NCI-H460 (cell line): ENCODE results near the gene PER1. TPM values are rescaled to one million over a fixed set of nuclear protein-coding genes. Genes with fewer than 3 reads are reported as not detected.
A peak's percentile ranks its signal among the peaks of the same experiment; 100 is the strongest.
"Not testable (repeated sequence)": the region's sequence is repeated elsewhere in the genome, so short reads cannot be mapped to it uniquely, and the experiment has no call there.

ENCODE experiments used
- DNase-seq: peaks from one replicate; pipeline ENCODE4 v3.0.0-alpha.2; 2016; ENCODE audit warnings: low read depth; ENCODE audit errors: extremely low read depth
- total RNA-seq: library from RNA; depleted of rRNA; stranded (reverse); fragments of >200 nt; shearing (Covaris generic); gene quantifications from 2 replicates; pipeline ENCODE4 v1.2.3, GENCODE V29; 2014

Gene PER1
- total RNA-seq, 1 experiment from 2014 or later = 4.6 TPM

DNA sequence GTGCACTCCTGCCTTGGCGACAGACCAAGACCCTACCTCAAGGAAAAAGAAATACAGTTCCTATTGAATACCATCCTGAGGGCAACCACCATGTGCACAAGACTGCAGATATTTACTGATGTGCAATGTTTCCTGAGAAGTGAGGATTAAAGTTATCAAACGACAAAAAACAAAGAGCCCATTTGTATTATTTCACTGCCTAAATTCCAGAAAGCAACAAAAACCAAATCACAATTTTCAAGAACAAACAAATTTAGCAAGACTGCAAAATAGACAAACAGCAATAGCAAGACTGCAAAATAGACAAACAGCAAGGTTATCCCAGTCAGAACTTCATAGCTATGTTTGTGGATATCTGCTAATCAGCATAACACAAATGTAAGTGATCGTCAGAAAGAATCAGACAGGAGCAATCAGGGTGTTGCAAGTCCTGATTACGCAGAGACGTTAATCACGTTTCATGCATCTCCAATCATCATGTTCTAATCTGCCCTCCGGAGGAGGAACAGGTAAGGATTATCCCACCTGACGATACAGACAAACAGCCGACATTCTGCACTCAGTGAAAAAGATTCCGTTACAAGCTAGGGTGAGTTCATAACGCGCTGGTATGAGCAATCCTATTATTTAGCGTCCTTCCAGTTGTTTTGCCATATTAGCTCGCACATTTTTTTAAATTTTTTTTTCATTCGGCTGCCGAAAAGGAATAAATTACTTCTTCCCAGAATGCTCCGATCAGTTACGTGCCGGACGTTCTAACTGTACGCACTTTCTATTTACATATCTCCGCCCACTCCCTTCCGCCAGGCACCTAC lies 21.1 kb upstream of the PER1 start:
- peak; percentile 99 for DNase-seq

- DNase-seq = not testable (repeated sequence)
These were observed 18.0 kb upstream of the PER1 start for GRCh38 chr17:8170186-8170585.

DNA sequence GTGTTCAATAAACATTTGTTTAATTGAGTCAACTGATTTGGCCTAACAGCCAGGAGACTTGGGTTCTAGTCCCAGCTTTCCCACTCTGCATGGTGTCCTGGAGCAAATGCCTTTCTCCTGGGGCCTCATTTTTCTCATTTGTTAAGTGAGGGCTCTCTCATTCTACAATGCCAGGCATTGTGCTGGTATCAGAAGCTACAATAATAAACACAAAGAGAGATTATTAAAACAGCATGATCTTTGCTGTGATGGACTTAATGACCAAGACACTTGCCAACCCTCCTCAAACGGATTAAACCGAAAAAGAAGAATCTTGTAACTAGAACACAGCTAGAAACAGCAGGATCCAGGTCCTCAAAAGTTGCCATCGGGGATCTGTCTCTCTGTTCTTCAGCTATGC lies 15.3 kb upstream of the PER1 start:
- no peak for DNase-seq

- DNase-seq = no peak
These were observed 14.5 kb upstream of the PER1 start for GRCh38 chr17:8166731-8167130.

- no peak for DNase-seq
These were observed 12.6 kb upstream of the PER1 start for GRCh38 chr17:8164815-8165131.

GRCh38 chr17:8163978-8164814 lies 12.0 kb upstream of the PER1 start:
- DNase-seq = no peak

- no peak for DNase-seq
These were observed 11.1 kb upstream of the PER1 start for GRCh38 chr17:8162997-8163977.

- DNase-seq = peak; percentile 63
These were observed 10.2 kb upstream of the PER1 start, which contains the start of gene VAMP2 for GRCh38 chr17:8162233-8162996. VAMP2 (minus strand) TSS chr17:8162948; CDS start chr17:8162879, 69 bp downstream.

DNA sequence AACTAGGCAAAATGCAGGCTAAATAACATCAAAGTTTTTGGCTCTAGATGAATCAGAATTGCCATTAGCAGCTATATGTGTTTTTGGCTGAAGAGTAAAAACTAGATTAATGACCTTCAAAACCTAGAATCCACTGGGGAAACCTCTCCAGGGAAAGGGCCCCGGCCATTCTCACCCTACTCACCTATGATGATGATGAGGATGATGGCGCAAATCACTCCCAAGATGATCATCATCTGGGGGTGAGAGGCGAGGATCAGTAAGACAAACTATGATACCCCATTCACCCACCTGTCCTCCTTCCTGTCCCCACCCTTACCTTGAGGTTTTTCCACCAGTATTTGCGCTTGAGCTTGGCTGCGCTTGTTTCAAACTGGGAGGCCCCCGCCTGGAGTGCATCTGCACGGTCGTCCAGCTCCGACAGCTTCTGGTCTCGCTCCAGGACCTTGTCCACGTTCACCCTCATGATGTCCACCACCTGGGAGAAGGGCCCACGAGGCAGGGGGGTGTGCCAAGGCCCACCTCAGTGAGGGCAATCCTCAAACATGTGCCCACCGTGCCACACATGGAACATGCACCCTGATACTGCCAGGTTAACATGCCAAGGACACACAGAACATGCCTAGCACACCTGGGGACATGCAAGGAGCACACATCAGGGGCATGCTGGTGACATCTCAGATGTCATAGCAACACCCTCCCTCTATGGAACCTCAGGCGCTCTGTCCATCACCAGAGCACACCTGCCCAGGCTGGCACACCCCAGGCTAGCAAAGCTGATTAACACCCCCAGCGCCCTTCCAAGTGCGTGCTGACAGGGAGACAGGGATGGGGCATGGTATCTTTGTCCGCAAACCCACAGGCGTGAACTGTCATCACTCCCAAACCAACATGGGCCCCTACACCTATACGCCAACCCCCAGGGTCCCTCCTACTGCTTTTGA lies 9.4 kb upstream of the PER1 start:
- DNase-seq = no peak

DNA sequence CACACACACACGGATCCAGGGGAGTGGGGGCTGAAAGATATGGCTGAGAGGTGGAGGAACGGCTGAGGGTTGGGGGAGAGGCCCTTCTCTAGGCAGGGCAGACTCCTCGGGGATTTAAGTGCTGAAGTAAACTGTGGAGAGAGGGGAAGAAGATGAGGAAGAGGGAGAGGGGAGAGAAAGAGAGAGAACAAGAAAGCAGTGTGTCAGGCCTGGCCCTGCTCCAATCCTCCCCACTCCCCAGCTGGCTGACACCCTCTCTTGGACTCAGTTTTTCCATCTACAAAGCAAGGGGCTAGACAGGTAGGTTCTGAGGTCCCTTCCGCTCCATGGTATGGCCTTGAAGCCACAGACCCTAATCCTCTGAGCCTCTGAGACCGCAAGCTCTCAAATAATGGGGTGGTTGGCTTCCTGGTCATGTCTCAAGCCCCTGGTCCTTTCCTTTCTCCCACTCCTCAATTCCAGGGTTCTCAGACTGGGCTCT lies 8.6 kb upstream of the PER1 start:
- DNase-seq = no peak

DNA sequence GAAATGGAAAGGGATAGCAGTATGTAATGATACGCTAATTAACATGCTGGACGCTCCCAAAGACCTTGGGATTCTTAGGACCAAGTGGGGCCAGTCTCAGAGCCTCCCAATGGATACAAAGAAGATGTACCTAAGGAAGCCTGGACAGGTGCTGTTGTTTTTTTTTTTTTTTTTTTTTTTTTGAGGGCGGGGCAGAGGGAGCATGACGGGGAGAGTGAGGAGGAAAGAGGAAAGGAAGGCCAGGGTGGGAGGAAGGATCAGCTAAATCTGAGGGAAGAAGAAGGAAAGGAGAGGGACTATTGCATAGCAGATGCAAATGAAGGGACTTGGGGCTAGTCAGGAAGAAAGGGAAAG lies 8.0 kb upstream of the PER1 start:
- no peak for DNase-seq

GRCh38 chr17:8159459-8160223 lies 7.4 kb upstream of the PER1 start:
- DNase-seq = no peak

DNA sequence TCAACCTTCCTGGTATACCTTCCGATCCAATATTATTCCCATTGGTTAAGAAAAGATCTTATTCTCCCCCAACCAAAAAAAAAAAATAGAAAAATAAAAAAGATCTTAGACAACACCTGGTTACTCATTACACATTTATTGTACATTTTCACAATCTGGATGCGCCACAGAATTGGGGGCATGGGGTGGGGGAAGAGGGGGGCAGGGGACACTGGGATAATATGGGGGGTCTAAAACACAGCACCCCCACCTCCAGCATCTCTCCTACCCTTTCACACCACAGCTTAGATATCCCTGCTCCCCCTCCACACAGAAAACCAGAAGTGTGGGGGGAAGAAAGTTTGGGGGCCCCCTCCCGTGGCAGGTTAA lies 6.8 kb upstream of the PER1 start:
- DNase-seq = no peak

- DNase-seq = peak; percentile 88
These were observed 6.2 kb upstream of the PER1 start for GRCh38 chr17:8158267-8159031.

DNA sequence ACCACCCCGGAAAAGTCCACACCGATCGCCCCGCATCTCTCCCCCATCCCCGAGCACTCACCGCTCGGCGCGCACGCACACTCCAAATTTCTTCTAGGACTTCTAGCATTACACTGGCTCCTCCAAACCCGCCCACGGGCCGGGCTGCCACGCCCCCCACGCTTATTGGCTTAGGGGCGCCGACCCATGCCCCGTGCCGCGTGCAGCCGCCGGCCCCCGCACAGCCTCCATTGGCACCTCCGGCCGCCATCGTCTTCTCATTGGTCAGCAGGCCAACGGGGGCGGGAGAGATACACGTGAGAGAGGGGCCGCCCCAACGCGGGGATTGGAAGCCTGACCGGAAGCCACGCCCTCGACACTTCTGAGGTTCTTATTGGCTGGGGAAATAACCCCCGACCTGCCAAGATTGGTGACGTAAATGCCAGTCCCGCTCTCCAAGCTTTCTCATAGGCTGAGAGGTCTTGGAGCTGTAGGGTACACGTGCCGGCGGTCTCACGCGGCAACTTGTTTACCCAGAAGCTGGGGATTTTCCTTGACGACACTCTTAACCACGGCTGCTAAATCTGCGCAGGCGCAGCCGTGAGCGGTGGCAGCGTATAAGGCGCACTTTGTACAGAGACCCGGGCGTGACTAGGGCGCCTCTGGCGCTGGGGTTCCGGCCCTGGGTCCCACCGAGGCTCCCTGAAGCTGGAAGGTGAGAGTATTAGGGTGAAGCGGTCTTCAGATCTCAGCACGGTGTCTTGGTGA lies 4.2 kb upstream of the PER1 start:
- peak; percentile 100 for DNase-seq

GRCh38 chr17:8155996-8156245 lies 3.7 kb upstream of the PER1 start:
- DNase-seq = no peak
